ENCODE results near the gene CARHSP1.
"Not testable (repeated sequence)": the region's sequence is repeated elsewhere in the genome, so short reads cannot be mapped to it uniquely, and the experiment has no call there.

Gene CARHSP1

GRCh38 chr16:8892101-8892575, 23.3 kb upstream of the CARHSP1 start:
- DNase-seq = no peak

GRCh38 chr16:8890549-8890921, 21.7 kb upstream of the CARHSP1 start:
- no peak for DNase-seq

- DNase-seq = no peak
These were observed 21.2 kb upstream of the CARHSP1 start for GRCh38 chr16:8889893-8890548.

GRCh38 chr16:8888951-8889892, 20.4 kb upstream of the CARHSP1 start:
- DNase-seq = no peak

GRCh38 chr16:8887952-8888560, 19.2 kb upstream of the CARHSP1 start:
- DNase-seq = no peak

- no peak for DNase-seq
These were observed 18.6 kb upstream of the CARHSP1 start for GRCh38 chr16:8887431-8887765.

GRCh38 chr16:8886593-8887430, 18.0 kb upstream of the CARHSP1 start:
- DNase-seq = no peak

- DNase-seq = no peak
These were observed 17.1 kb upstream of the CARHSP1 start for GRCh38 chr16:8885674-8886592.

GRCh38 chr16:8882725-8883377, 14.0 kb upstream of the CARHSP1 start:
- no peak for DNase-seq

- DNase-seq = no peak
These were observed 13.3 kb upstream of the CARHSP1 start, which contains the start of gene LITAFD for GRCh38 chr16:8882041-8882617. Gene LITAFD (plus strand): TSS chr16:8882351. CDS start chr16:8884356, 2,005 bp downstream.

- no peak for DNase-seq
These were observed 12.2 kb upstream of the CARHSP1 start for GRCh38 chr16:8880839-8881510.

- DNase-seq = no peak
These were observed 9.7 kb upstream of the CARHSP1 start for GRCh38 chr16:8878523-8878911.

- DNase-seq = no peak
These were observed 9.2 kb upstream of the CARHSP1 start for GRCh38 chr16:8877894-8878522.

- not testable (repeated sequence) for DNase-seq
These were observed 6.5 kb upstream of the CARHSP1 start for GRCh38 chr16:8875317-8875716.

- DNase-seq = no peak
These were observed 5.6 kb upstream of the CARHSP1 start for GRCh38 chr16:8874388-8874787.

GRCh38 chr16:8873866-8874195, 5.0 kb upstream of the CARHSP1 start:
- DNase-seq = not testable (repeated sequence)

GRCh38 chr16:8872967-8873865, 4.4 kb upstream of the CARHSP1 start:
- no peak for DNase-seq

- no peak for DNase-seq
These were observed 3.3 kb upstream of the CARHSP1 start for GRCh38 chr16:8872071-8872470.

GRCh38 chr16:8869988-8870241, 1.1 kb upstream of the CARHSP1 start:
- DNase-seq = not testable (repeated sequence)

Data from NCI-H2081 (cell line).